Measurements from ENCODE around the gene ZNF618.

DNA sequence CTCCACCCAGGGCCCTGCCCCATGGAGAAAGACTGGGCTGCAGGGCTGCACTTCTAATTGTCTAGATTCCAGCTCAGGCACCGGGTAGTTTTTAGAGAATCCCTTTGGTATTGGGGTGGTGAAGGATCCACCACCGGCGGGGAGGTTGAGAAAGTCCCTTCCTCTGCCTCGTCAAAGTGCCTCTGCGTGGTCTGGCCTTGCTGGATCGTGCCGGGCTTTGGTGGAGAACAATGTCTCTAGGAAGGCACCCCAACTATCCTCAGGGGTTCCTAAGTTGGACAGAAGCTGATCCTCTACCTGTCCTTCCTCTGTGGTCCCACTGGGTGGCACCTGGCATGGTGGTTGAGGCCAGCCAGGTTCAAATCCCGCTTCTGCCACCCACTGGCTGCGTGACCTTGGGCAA, 209.3 kb downstream of the ZNF618 start:
- TF ChIP-seq, protein P1, sequence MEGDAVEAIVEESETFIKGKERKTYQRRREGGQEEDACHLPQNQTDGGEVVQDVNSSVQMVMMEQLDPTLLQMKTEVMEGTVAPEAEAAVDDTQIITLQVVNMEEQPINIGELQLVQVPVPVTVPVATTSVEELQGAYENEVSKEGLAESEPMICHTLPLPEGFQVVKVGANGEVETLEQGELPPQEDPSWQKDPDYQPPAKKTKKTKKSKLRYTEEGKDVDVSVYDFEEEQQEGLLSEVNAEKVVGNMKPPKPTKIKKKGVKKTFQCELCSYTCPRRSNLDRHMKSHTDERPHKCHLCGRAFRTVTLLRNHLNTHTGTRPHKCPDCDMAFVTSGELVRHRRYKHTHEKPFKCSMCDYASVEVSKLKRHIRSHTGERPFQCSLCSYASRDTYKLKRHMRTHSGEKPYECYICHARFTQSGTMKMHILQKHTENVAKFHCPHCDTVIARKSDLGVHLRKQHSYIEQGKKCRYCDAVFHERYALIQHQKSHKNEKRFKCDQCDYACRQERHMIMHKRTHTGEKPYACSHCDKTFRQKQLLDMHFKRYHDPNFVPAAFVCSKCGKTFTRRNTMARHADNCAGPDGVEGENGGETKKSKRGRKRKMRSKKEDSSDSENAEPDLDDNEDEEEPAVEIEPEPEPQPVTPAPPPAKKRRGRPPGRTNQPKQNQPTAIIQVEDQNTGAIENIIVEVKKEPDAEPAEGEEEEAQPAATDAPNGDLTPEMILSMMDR (conservative IDR thresholded peaks at IDR 0.05; ENCODE audit: low read depth, low read length) = no peak
- TF ChIP-seq EZH2phosphoT487 (IDR thresholded peaks at IDR 0.05; ENCODE audit: borderline replicate concordance, low read length) = no peak

All from PC-3 (cell line).